HFFc6 (cell line): Measurements from ENCODE around the gene FAM229A. TPM values are rescaled to one million over a fixed set of nuclear protein-coding genes. Genes with fewer than 3 reads are reported as not detected.

Source experiments
- DNase-seq: peaks from one replicate; pipeline ENCODE4 v3.0.0-alpha.2; 2018
- H3K27ac Mint-ChIP-seq: 2 replicates; pipeline ENCODE4 v1.8.0; 2020; ENCODE audit warnings: mild to moderate bottlenecking, mixed read lengths
- H3K27me3 Mint-ChIP-seq: 2 replicates; pipeline ENCODE4 v1.8.0; 2021; ENCODE audit warnings: mild to moderate bottlenecking, moderate library complexity, mixed read lengths; ENCODE audit not compliant: insufficient read depth
- H3K36me3 Mint-ChIP-seq: 2 replicates; pipeline ENCODE4 v1.8.0; 2021; ENCODE audit warnings: low read depth, mixed read lengths
- H3K4me1 Mint-ChIP-seq: 2 replicates; pipeline ENCODE4 v1.8.0; 2020; ENCODE audit warnings: low read depth, mixed read lengths
- H3K4me3 Mint-ChIP-seq: 2 replicates; pipeline ENCODE4 v1.8.0; 2020; ENCODE audit warnings: mild to moderate bottlenecking, moderate library complexity, mixed read lengths
- H3K9me3 Mint-ChIP-seq: 2 replicates; pipeline ENCODE4 v1.8.0; 2020; ENCODE audit warnings: mild to moderate bottlenecking, mixed read lengths
- CTCF ChIP-seq: fragments of 200-600 bp; sonication (generic); IDR thresholded peaks from 2 replicates; pipeline ENCODE4 v1.5.0; 2021; ENCODE audit warnings: antibody characterized with exemption, mild to moderate bottlenecking
- total RNA-seq, 6 experiments: library from RNA; stranded (reverse); fragmentation: NEBNext Ultra II Directional; extraction: Animal tissue kit (Norgen Biotek cat#: 25700); gene quantifications; 2 replicates in 1 of 6; 3 replicates in 5 of 6; pipeline ENCODE4 v1.2.3, GENCODE V29; 2021

The FAM229A gene
- total RNA-seq, 6 experiments from 2014 or later = 1.1 to 3.0 (median 1.7) TPM

GRCh38 chr1:32394141-32394889 lies 32.0 kb upstream of the FAM229A start, which contains the start of gene BSDC1:
Gene BSDC1, minus strand, starts transcription at chr1:32394441. Its CDS starts 27 bp downstream, at chr1:32394414.
- peaks cover 12% of the 10 kb centered on the region; the same call in 1 of the 2 replicates for H3K36me3 Mint-ChIP-seq
- DNase-seq = peak; percentile 99
- peak within 1 kb of the TSS; percentile 97 for H3K27ac Mint-ChIP-seq
- H3K9me3 Mint-ChIP-seq = no peaks in the 10 kb centered on the region
- peaks cover 28% of the 10 kb centered on the region for H3K4me1 Mint-ChIP-seq
- peak within 1 kb of the TSS; percentile 97 for H3K4me3 Mint-ChIP-seq
- no peak for TF ChIP-seq CTCF
- no peaks in the 10 kb centered on the region for H3K27me3 Mint-ChIP-seq

- H3K9me3 Mint-ChIP-seq = no peaks in the 10 kb centered on the region
Measured at GRCh38 chr1:32393832-32394140, 31.5 kb upstream of the FAM229A start.

GRCh38 chr1:32393136-32393535 lies 30.9 kb upstream of the FAM229A start:
- H3K4me1 Mint-ChIP-seq = peaks cover 17% of the 10 kb centered on the region
- no peak for TF ChIP-seq CTCF
- peaks cover 12% of the 10 kb centered on the region; the same call in 1 of the 2 replicates for H3K36me3 Mint-ChIP-seq
- no peaks in the 10 kb centered on the region for H3K9me3 Mint-ChIP-seq
- peak overlapping the region; percentile 97 for H3K4me3 Mint-ChIP-seq
- peak overlapping the region; percentile 97 for H3K27ac Mint-ChIP-seq
- H3K27me3 Mint-ChIP-seq = no peaks in the 10 kb centered on the region
- DNase-seq = peak; percentile 47

More at GRCh38 chr1:32393832-32394140, 31.5 kb upstream of the FAM229A start:
- no peak for TF ChIP-seq CTCF
- Mint-ChIP-seq H3K4me1 (peaks cover 24% of the 10 kb centered on the region), H3K4me3 (peak overlapping the region; percentile 97), H3K36me3 (peaks cover 12% of the 10 kb centered on the region; the same call in 1 of the 2 replicates), H3K27ac (peak overlapping the region; percentile 97), H3K27me3 (no peaks in the 10 kb centered on the region)
- peak; percentile 19 for DNase-seq

GRCh38 chr1:32392325-32392724 lies 30.0 kb upstream of the FAM229A start:
- DNase-seq = no peak
- H3K4me1 Mint-ChIP-seq = peaks cover 16% of the 10 kb centered on the region
- H3K9me3 Mint-ChIP-seq = no peaks in the 10 kb centered on the region
- TF ChIP-seq CTCF = no peak
- H3K4me3 Mint-ChIP-seq = no peak overlapping the region; the same call in 1 of the 2 replicates
- H3K36me3 Mint-ChIP-seq = peaks cover 12% of the 10 kb centered on the region; the same call in 1 of the 2 replicates
- H3K27me3 Mint-ChIP-seq = no peaks in the 10 kb centered on the region
- H3K27ac Mint-ChIP-seq = peak overlapping the region; percentile 27; the same call in 1 of the 2 replicates

GRCh38 chr1:32390904-32391870 lies 28.9 kb upstream of the FAM229A start:
- DNase-seq = no peak
- no peaks in the 10 kb centered on the region for H3K27me3 Mint-ChIP-seq
- no peak for TF ChIP-seq CTCF
- H3K9me3 Mint-ChIP-seq = no peaks in the 10 kb centered on the region
- no peak overlapping the region for H3K27ac Mint-ChIP-seq
- no peak overlapping the region for H3K4me3 Mint-ChIP-seq
- H3K36me3 Mint-ChIP-seq = peaks cover 20% of the 10 kb centered on the region
- H3K4me1 Mint-ChIP-seq = peaks cover 16% of the 10 kb centered on the region
